Ishikawa (cell line): Measurements from ENCODE around the gene CAMKK1.

Source experiments
- CEBPB ChIP-seq: IDR thresholded peaks from 2 replicates; pipeline ENCODE4 v1.6.1; 2012
- CREB1 ChIP-seq: IDR thresholded peaks from 2 replicates; pipeline ENCODE4 v1.6.1; 2012; ENCODE audit warnings: low read depth
- EGR1 ChIP-seq: IDR thresholded peaks from 2 replicates; pipeline ENCODE4 v1.6.1; 2012
- EP300 ChIP-seq: IDR thresholded peaks from 2 replicates; pipeline ENCODE4 v1.6.1; 2012; ENCODE audit warnings: borderline replicate concordance
- FOXM1 ChIP-seq: IDR thresholded peaks from 2 replicates; pipeline ENCODE4 v1.6.1; 2012; ENCODE audit warnings: low read depth, borderline replicate concordance
- NFIC ChIP-seq: IDR thresholded peaks from 2 replicates; pipeline ENCODE4 v1.6.1; 2012
- RAD21 ChIP-seq: IDR thresholded peaks from 2 replicates; pipeline ENCODE4 v1.6.1; 2012; ENCODE audit warnings: low read depth
- TAF1 ChIP-seq: IDR thresholded peaks from 2 replicates; pipeline ENCODE4 v1.6.1; 2012; ENCODE audit warnings: low read depth, mild to moderate bottlenecking
- TEAD4 ChIP-seq: IDR thresholded peaks from 2 replicates; pipeline ENCODE4 v1.6.1; 2012
- YY1 ChIP-seq: IDR thresholded peaks from 2 replicates; pipeline ENCODE4 v1.6.1; 2012; ENCODE audit warnings: low read depth
- ZBTB7A ChIP-seq: IDR thresholded peaks from 2 replicates; pipeline ENCODE4 v1.6.1; 2012; ENCODE audit warnings: low read depth
- TF ChIP-seq, protein P1 (sequence below): IDR thresholded peaks from 2 replicates; pipeline ENCODE4 v1.6.1; 2012
- TF ChIP-seq, protein P2 (sequence below): IDR thresholded peaks from 2 replicates; pipeline ENCODE4 v1.6.1; 2012
- TF ChIP-seq, protein P3 (sequence below): IDR thresholded peaks from 2 replicates; pipeline ENCODE4 v1.6.1; 2012; ENCODE audit warnings: low read depth, mild to moderate bottlenecking

Gene CAMKK1

GRCh38 chr17:3835410-3836229, 57.2 kb downstream of the CAMKK1 start:
- TF ChIP-seq FOXM1, result no peak
- TF ChIP-seq TAF1, result no peak
- TF ChIP-seq NFIC, result no peak
- TF ChIP-seq, protein P1, sequence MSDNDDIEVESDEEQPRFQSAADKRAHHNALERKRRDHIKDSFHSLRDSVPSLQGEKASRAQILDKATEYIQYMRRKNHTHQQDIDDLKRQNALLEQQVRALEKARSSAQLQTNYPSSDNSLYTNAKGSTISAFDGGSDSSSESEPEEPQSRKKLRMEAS, result no peak
- TF ChIP-seq YY1, result no peak
- no peak for TF ChIP-seq CEBPB
- TF ChIP-seq ZBTB7A, result no peak
- TF ChIP-seq, protein P2, sequence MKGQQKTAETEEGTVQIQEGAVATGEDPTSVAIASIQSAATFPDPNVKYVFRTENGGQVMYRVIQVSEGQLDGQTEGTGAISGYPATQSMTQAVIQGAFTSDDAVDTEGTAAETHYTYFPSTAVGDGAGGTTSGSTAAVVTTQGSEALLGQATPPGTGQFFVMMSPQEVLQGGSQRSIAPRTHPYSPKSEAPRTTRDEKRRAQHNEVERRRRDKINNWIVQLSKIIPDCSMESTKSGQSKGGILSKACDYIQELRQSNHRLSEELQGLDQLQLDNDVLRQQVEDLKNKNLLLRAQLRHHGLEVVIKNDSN, result no peak
- TF ChIP-seq CREB1, result no peak

DNA sequence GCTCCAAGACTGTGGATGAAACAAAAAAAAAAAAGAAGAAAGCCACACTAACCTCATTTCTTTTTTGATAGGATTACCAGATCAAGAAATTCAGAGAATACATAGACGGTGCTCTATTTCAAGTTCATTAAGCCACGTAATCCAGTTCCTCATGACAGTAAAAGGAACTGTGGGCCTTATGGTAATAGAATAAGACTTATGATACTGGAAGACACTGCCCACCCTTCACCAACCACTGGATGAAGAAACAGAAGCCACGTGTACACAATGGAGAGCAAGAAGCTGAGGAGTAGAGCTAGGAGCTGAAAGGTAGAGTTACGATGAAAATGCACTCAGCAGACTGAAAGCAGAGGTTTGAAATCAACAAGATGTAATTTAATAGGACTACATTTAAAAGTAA, 58.0 kb downstream of the CAMKK1 start:
- TF ChIP-seq YY1, result no peak
- TF ChIP-seq, protein P1, result no peak
- TF ChIP-seq CREB1, result no peak
- TF ChIP-seq, protein P3, sequence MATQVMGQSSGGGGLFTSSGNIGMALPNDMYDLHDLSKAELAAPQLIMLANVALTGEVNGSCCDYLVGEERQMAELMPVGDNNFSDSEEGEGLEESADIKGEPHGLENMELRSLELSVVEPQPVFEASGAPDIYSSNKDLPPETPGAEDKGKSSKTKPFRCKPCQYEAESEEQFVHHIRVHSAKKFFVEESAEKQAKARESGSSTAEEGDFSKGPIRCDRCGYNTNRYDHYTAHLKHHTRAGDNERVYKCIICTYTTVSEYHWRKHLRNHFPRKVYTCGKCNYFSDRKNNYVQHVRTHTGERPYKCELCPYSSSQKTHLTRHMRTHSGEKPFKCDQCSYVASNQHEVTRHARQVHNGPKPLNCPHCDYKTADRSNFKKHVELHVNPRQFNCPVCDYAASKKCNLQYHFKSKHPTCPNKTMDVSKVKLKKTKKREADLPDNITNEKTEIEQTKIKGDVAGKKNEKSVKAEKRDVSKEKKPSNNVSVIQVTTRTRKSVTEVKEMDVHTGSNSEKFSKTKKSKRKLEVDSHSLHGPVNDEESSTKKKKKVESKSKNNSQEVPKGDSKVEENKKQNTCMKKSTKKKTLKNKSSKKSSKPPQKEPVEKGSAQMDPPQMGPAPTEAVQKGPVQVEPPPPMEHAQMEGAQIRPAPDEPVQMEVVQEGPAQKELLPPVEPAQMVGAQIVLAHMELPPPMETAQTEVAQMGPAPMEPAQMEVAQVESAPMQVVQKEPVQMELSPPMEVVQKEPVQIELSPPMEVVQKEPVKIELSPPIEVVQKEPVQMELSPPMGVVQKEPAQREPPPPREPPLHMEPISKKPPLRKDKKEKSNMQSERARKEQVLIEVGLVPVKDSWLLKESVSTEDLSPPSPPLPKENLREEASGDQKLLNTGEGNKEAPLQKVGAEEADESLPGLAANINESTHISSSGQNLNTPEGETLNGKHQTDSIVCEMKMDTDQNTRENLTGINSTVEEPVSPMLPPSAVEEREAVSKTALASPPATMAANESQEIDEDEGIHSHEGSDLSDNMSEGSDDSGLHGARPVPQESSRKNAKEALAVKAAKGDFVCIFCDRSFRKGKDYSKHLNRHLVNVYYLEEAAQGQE, result no peak
- no peak for TF ChIP-seq RAD21
- no peak for TF ChIP-seq CEBPB
- TF ChIP-seq EGR1, result no peak
- TF ChIP-seq, protein P2, result no peak
- no peak for TF ChIP-seq TEAD4

GRCh38 chr17:3828852-3829232, 64.0 kb downstream of the CAMKK1 start:
- TF ChIP-seq, protein P2, result no peak

DNA sequence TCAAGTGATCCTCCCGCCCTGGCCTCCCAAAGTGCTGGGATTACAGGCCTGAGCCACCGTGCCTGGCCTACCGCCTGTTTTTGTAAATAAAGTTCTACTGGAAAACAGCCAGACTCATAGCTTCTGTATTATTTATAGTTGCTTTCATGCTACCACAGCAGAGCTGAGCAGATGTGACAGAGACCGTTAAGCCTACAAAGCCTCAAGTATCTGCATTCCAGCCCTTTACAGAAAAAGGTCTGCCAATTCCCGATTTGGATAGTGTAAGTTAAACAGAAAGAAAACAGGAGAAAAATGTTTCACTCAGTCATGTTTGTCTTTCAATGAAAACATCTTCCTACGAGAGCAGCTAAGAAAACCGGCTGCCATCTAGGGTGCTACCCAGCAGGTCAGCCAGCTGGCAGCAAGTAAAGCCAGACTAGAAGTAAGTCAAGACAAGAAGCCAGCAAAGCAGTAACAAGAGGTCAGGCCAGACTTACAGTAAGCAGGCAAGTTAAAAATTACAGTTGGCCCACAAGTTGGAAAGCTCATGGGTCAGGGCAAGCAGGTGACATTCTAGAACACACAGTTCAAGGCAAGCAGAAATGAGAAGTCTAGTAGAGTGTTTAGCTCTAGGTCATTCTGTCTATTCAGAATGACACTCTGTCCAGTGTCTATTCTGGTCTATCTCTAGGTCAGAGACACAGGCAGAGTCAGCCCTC, 64.6 kb downstream of the CAMKK1 start:
- TF ChIP-seq ZBTB7A (no peak), CREB1 (no peak), EGR1 (no peak), RAD21 (no peak), CEBPB (no peak)
- TF ChIP-seq, protein P1, result no peak
- TF ChIP-seq, protein P2, result no peak

DNA sequence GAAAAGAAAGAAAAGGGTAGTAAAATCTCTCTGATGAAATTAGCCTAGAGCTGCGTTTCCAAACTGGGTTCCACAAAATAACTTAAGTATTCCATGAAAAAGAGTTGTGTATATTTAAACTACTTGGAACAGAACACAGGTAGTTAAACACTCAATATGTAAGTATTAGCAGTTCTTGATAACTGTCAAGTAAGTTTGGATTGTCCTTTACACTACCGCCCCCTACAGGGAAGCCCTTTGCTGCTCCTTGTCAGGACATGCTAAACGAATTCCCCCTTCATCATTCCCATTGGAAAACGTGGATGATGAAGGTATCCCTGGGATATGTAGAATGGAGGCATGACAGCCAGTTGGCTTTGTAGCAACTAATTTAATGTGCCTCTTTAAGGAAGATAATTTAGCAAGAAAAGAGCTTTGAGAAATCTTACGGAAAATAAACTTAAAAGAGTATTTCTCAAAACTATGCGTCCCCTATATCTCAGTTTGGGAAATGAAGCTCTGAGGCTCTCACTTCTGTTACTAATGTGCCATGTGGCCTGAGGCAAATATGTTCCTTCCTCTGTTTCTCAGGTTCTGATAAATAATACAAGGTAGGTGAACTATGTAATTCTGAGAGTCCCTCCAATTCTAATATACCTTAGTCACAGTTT, 65.6 kb downstream of the CAMKK1 start:
- TF ChIP-seq YY1 (no peak), EP300 (no peak), RAD21 (peak; percentile 72), FOXM1 (no peak), ZBTB7A (no peak)
- TF ChIP-seq, protein P3, result no peak
